Brain microvascular endothelial cell (primary cell): ENCODE results near the gene ACTL8.

Experiments
- DNase-seq: peaks from one replicate; pipeline ENCODE4 v3.0.0-alpha.2; 2020
- H3K27ac ChIP-seq: fragments of 250-450 bp; sonication (Bioruptor Pico); 2 replicates; pipeline ENCODE4 v1.5.1; 2020; ENCODE audit warnings: mild to moderate bottlenecking, moderate library complexity
- H3K27me3 ChIP-seq: fragments of 250-450 bp; sonication (Bioruptor Pico); replicated peaks from 2 replicates; pipeline ENCODE4 v1.5.1; 2020; ENCODE audit warnings: mild to moderate bottlenecking
- H3K36me3 ChIP-seq: fragments of 250-450 bp; sonication (Bioruptor Pico); replicated peaks from 2 replicates; pipeline ENCODE4 v1.5.1; 2020; ENCODE audit warnings: mild to moderate bottlenecking
- H3K4me3 ChIP-seq: 2 replicates; pipeline ENCODE4 v1.5.1; 2011; ENCODE audit warnings: low read depth, mild to moderate bottlenecking, control low read depth, low read length, moderate library complexity
- CTCF ChIP-seq: IDR thresholded peaks from 2 replicates; pipeline ENCODE4 v1.5.1; 2011; ENCODE audit warnings: low read depth, mild to moderate bottlenecking, moderate library complexity, low read length, control low read depth, inconsistent platforms; ENCODE audit errors: missing control alignments
- in situ Hi-C: cut with HindIII; loops from 2 replicates; pipeline ENCODE4 v1.10.0; 2017; ENCODE audit warnings: low sequenced_read_pairs, low pct_ligation_motif_present

The ACTL8 gene

GRCh38 chr1:17845583-17845982, 90.5 kb downstream of the ACTL8 start:
- DNase-seq: no peak
- no peak overlapping the region for H3K27ac ChIP-seq
- no peak for TF ChIP-seq CTCF
- peaks cover 2% of the 10 kb centered on the region for H3K27me3 ChIP-seq
- no peak overlapping the region for H3K4me3 ChIP-seq
- no peaks in the 10 kb centered on the region for H3K36me3 ChIP-seq
- in situ Hi-C loops: no loop called here

- H3K27me3 ChIP-seq: peaks cover 2% of the 10 kb centered on the region
- in situ Hi-C loops: no loop called here
- H3K36me3 ChIP-seq: no peaks in the 10 kb centered on the region
- no peak for DNase-seq
- H3K4me3 ChIP-seq: no peak overlapping the region
- no peak overlapping the region for H3K27ac ChIP-seq
- no peak for TF ChIP-seq CTCF
These were observed 91.2 kb downstream of the ACTL8 start for GRCh38 chr1:17846341-17846740.

- Histone ChIP-seq H3K4me3 (no peak overlapping the region), H3K27me3 (peaks cover 2% of the 10 kb centered on the region), H3K36me3 (no peaks in the 10 kb centered on the region), H3K27ac (no peak overlapping the region)
- no peak for DNase-seq
- TF ChIP-seq CTCF: no peak
- in situ Hi-C loops: no loop called here
These were observed 92.0 kb downstream of the ACTL8 start for GRCh38 chr1:17847111-17847510.

- no peak for DNase-seq
- H3K27me3 ChIP-seq: peaks cover 2% of the 10 kb centered on the region
- H3K27ac ChIP-seq: no peak overlapping the region
- no peaks in the 10 kb centered on the region for H3K36me3 ChIP-seq
- no peak overlapping the region for H3K4me3 ChIP-seq
- in situ Hi-C loops: no loop called here
- TF ChIP-seq CTCF: peak; percentile 66
These were observed 94.1 kb downstream of the ACTL8 start for GRCh38 chr1:17849216-17849615.

- in situ Hi-C loops: no loop called here
These were observed 95.9 kb downstream of the ACTL8 start for GRCh38 chr1:17851056-17851455.

More at GRCh38 chr1:17851056-17851455, 95.9 kb downstream of the ACTL8 start:
- no peak for DNase-seq
- Histone ChIP-seq H3K36me3 (no peaks in the 10 kb centered on the region), H3K4me3 (no peak overlapping the region), H3K27ac (no peak overlapping the region), H3K27me3 (no peaks in the 10 kb centered on the region)
- TF ChIP-seq CTCF: no peak
